Activated CD8-positive, alpha-beta memory T cell treated with anti-CD3 and anti-CD28 coated beads, Interleukin-2, amount 50 U/mL, for 1 hour (primary cell): ENCODE data around the gene SIPA1.

ENCODE experiments used
- DNase-seq: peaks from one replicate; pipeline ENCODE4 v3.0.0-alpha.2; 2020; ENCODE audit errors: extremely low read depth

The SIPA1 gene

GRCh38 chr11:65642014-65642671, 4.2 kb downstream of the SIPA1 start:
- no peak for DNase-seq

GRCh38 chr11:65643971-65644370, 6.1 kb downstream of the SIPA1 start:
- DNase-seq: no peak

GRCh38 chr11:65644837-65645236, 6.9 kb downstream of the SIPA1 start:
- DNase-seq: no peak

- no peak for DNase-seq
Measured at GRCh38 chr11:65645710-65646109, 7.8 kb downstream of the SIPA1 start.

GRCh38 chr11:65646288-65646957, 8.5 kb downstream of the SIPA1 start:
- DNase-seq: no peak

- DNase-seq: no peak
Measured at GRCh38 chr11:65646958-65647701, 9.2 kb downstream of the SIPA1 start.

GRCh38 chr11:65648997-65649493, 11.1 kb downstream of the SIPA1 start:
- DNase-seq: no peak

- DNase-seq: no peak
Measured at GRCh38 chr11:65649656-65650546, 12.0 kb downstream of the SIPA1 start.

- DNase-seq: no peak
Measured at GRCh38 chr11:65650547-65651338, 12.8 kb downstream of the SIPA1 start.

GRCh38 chr11:65651339-65651588, 13.4 kb downstream of the SIPA1 start:
- DNase-seq: no peak

GRCh38 chr11:65651589-65652510, 13.9 kb downstream of the SIPA1 start:
- DNase-seq: no peak

GRCh38 chr11:65652511-65653228, 14.8 kb downstream of the SIPA1 start:
- DNase-seq: peak; percentile 84

- no peak for DNase-seq
Measured at GRCh38 chr11:65653229-65654225, 15.6 kb downstream of the SIPA1 start.

GRCh38 chr11:65654375-65655349, 16.8 kb downstream of the SIPA1 start:
- DNase-seq: no peak

- DNase-seq: no peak
Measured at GRCh38 chr11:65655570-65656332, 17.9 kb downstream of the SIPA1 start.

GRCh38 chr11:65657426-65657825, 19.5 kb downstream of the SIPA1 start:
- no peak for DNase-seq
